H9 (cell line): ENCODE data around the gene DLEC1. TPM values are rescaled to one million over a fixed set of nuclear protein-coding genes. Genes with fewer than 3 reads are reported as not detected.

ENCODE experiments used
- DNase-seq: peaks from one replicate; pipeline ENCODE4 v3.0.0-alpha.2; 2017
- H2AFZ ChIP-seq: one replicate; pipeline ENCODE4 v1.6.1; 2013; ENCODE audit warnings: mild to moderate bottlenecking, low read length, control low read depth, moderate library complexity
- H2AK5ac ChIP-seq: 2 replicates; pipeline ENCODE4 v1.6.1; 2013; ENCODE audit warnings: low read length, control low read depth, mixed read lengths; ENCODE audit not compliant: insufficient read length
- H2BK120ac ChIP-seq: one replicate; pipeline ENCODE4 v1.6.1; 2013; ENCODE audit warnings: low read depth, mild to moderate bottlenecking, low read length, control low read depth, inconsistent platforms; ENCODE audit not compliant: poor library complexity, severe bottlenecking
- H2BK12ac ChIP-seq: 2 replicates; pipeline ENCODE4 v1.6.1; 2013; ENCODE audit warnings: low read length, control low read depth, mixed read lengths, low read depth; ENCODE audit not compliant: insufficient read length
- H2BK15ac ChIP-seq: 2 replicates; pipeline ENCODE4 v1.6.1; 2013; ENCODE audit warnings: low read depth, low read length, control low read depth
- H2BK20ac ChIP-seq: one replicate; pipeline ENCODE4 v1.6.1; 2013; ENCODE audit warnings: low read depth, mild to moderate bottlenecking, low read length, control low read depth, inconsistent platforms; ENCODE audit not compliant: poor library complexity, severe bottlenecking
- H2BK5ac ChIP-seq: 2 replicates; pipeline ENCODE4 v1.6.1; 2013; ENCODE audit warnings: low read length, control low read depth, mixed read lengths; ENCODE audit not compliant: insufficient read length
- H3K14ac ChIP-seq: 2 replicates; pipeline ENCODE4 v1.6.1; 2013; ENCODE audit warnings: low read length, control low read depth; ENCODE audit not compliant: insufficient read depth
- H3K18ac ChIP-seq: 2 replicates; pipeline ENCODE4 v1.6.1; 2013; ENCODE audit warnings: low read depth, mild to moderate bottlenecking, mixed read lengths, low read length, control low read depth; ENCODE audit not compliant: insufficient read length
- H3K23ac ChIP-seq: 2 replicates; pipeline ENCODE4 v1.6.1; 2013; ENCODE audit warnings: low read length, control low read depth, mixed read lengths, low read depth; ENCODE audit not compliant: insufficient read length
- H3K23me2 ChIP-seq: 2 replicates; pipeline ENCODE4 v1.6.1; 2013; ENCODE audit warnings: low read depth, mild to moderate bottlenecking, mixed read lengths, low read length, control low read depth; ENCODE audit not compliant: insufficient read length, poor library complexity, severe bottlenecking
- H3K27ac ChIP-seq: 2 replicates; pipeline ENCODE4 v1.5.1; 2013; ENCODE audit warnings: low read length, control low read depth, mixed read lengths, low read depth; ENCODE audit not compliant: insufficient read length
- H3K27me3 ChIP-seq: 2 replicates; pipeline ENCODE4 v1.6.1; 2013; ENCODE audit warnings: low read length, control low read depth, inconsistent platforms; ENCODE audit not compliant: insufficient read depth
- H3K4ac ChIP-seq: 2 replicates; pipeline ENCODE4 v1.6.1; 2013; ENCODE audit warnings: low read depth, mild to moderate bottlenecking, control low read depth, inconsistent platforms, low read length, moderate library complexity
- H3K4me1 ChIP-seq: 2 replicates; pipeline ENCODE4 v1.6.1; 2013; ENCODE audit warnings: low read length, control low read depth, inconsistent platforms; ENCODE audit not compliant: insufficient read depth
- H3K4me2 ChIP-seq: 2 replicates; pipeline ENCODE4 v1.6.1; 2013; ENCODE audit warnings: low read length, control low read depth, mixed read lengths; ENCODE audit not compliant: insufficient read length, insufficient read depth
- H3K56ac ChIP-seq: 2 replicates; pipeline ENCODE4 v1.6.1; 2013; ENCODE audit warnings: low read depth, mild to moderate bottlenecking, mixed read lengths, low read length, control low read depth; ENCODE audit not compliant: insufficient read length
- H3K79me1 ChIP-seq: 2 replicates; pipeline ENCODE4 v1.6.1; 2013; ENCODE audit warnings: low read depth, mild to moderate bottlenecking, moderate library complexity, low read length, control low read depth, inconsistent platforms; ENCODE audit not compliant: insufficient read depth, poor library complexity, severe bottlenecking
- H3K79me2 ChIP-seq: 2 replicates; pipeline ENCODE4 v1.6.1; 2013; ENCODE audit warnings: low read length, control low read depth, inconsistent platforms; ENCODE audit not compliant: insufficient read depth
- H3K9ac ChIP-seq: 2 replicates; pipeline ENCODE4 v1.6.1; 2013; ENCODE audit warnings: low read length, control low read depth, mixed read lengths; ENCODE audit not compliant: insufficient read length; ENCODE audit errors: extremely low read depth
- H3K9me3 ChIP-seq: one replicate; pipeline ENCODE4 v1.6.1; 2013; ENCODE audit warnings: low read depth, low read length, inconsistent platforms; ENCODE audit not compliant: control insufficient read depth
- H3T11ph ChIP-seq: one replicate; pipeline ENCODE4 v1.6.1; 2013; ENCODE audit warnings: mild to moderate bottlenecking, low read length, control low read depth, inconsistent platforms
- H4K20me1 ChIP-seq: one replicate; pipeline ENCODE4 v1.6.1; 2013; ENCODE audit not compliant: control insufficient read depth, insufficient read length, insufficient read depth
- H4K5ac ChIP-seq: 2 replicates; pipeline ENCODE4 v1.6.1; 2013; ENCODE audit warnings: low read depth, mild to moderate bottlenecking, mixed read lengths, low read length, control low read depth; ENCODE audit not compliant: insufficient read length
- H4K8ac ChIP-seq: replicated peaks from 2 replicates; pipeline ENCODE4 v1.6.1; 2013; ENCODE audit warnings: low read length, control low read depth, mixed read lengths, low read depth; ENCODE audit not compliant: insufficient read length
- H4K91ac ChIP-seq: 2 replicates; pipeline ENCODE4 v1.6.1; 2013; ENCODE audit warnings: low read depth, mild to moderate bottlenecking, moderate library complexity, mixed read lengths, low read length, control low read depth; ENCODE audit not compliant: insufficient read length
- H3K27ac Mint-ChIP-seq, 3 experiments: 2 replicates in 2 of 3; 3 replicates in 1 of 3; pipeline ENCODE4 v1.8.0; 2020 to 2021; ENCODE audit warnings: mixed read lengths in 3 of 3, mild to moderate bottlenecking in 1 of 3, moderate library complexity in 1 of 3
- H3K27me3 Mint-ChIP-seq: 2 replicates; pipeline ENCODE4 v1.8.0; 2021; ENCODE audit warnings: low read depth, mild to moderate bottlenecking, moderate library complexity, mixed read lengths
- H3K36me3 Mint-ChIP-seq, 3 experiments: 2 replicates in 2 of 3; 3 replicates in 1 of 3; pipeline ENCODE4 v1.8.0; 2020 to 2021; ENCODE audit warnings: low read depth in 3 of 3, mixed read lengths in 3 of 3; ENCODE audit not compliant: insufficient read depth in 1 of 3
- H3K4me1 Mint-ChIP-seq, 2 experiments: 2 replicates each; pipeline ENCODE4 v1.8.0; 2020; ENCODE audit warnings: mixed read lengths in 2 of 2
- H3K4me3 Mint-ChIP-seq, 2 experiments: 2 replicates in 1 of 2; 3 replicates in 1 of 2; pipeline ENCODE4 v1.8.0; 2020 to 2021; ENCODE audit warnings: mild to moderate bottlenecking in 2 of 2, mixed read lengths in 2 of 2, moderate library complexity in 1 of 2
- H3K9me3 Mint-ChIP-seq, 2 experiments: 2 replicates in 1 of 2; 3 replicates in 1 of 2; pipeline ENCODE4 v1.8.0; 2020; ENCODE audit warnings: mild to moderate bottlenecking in 2 of 2, mixed read lengths in 2 of 2, moderate library complexity in 1 of 2
- CTCF ChIP-seq: fragments of 200-600 bp; sonication (generic); conservative IDR thresholded peaks from 3 replicates; pipeline ENCODE4 v1.8.0; 2021; ENCODE audit warnings: antibody characterized with exemption, mild to moderate bottlenecking
- WGBS: extraction: QIAGEN DNeasy Blood & Tissue Kit; methylation state at CpG from one replicate; pipeline ENCODE4 v1.1.7; 2013; ENCODE audit warnings: missing lambda C conversion rate, low lambda C conversion rate, mixed read lengths; ENCODE audit not compliant: insufficient read length; ENCODE audit errors: extremely low coverage; 5-methylcytosine and 5-hydroxymethylcytosine counted together
- total RNA-seq: library from RNA; stranded (reverse); gene quantifications from 2 replicates; pipeline ENCODE4 v1.2.1, GENCODE V29; 2021

Gene DLEC1
- total RNA-seq, 1 experiment from 2014 or later = 2.1 TPM

GRCh38 chr3:37997342-37997741 lies 41.7 kb upstream of the DLEC1 start:
- Histone ChIP-seq H3K79me1 (no peaks in the 10 kb centered on the region), H3K23ac (no peak overlapping the region), H3K9me3 (no peaks in the 10 kb centered on the region), H4K20me1 (no peaks in the 10 kb centered on the region), H3K56ac (no peak overlapping the region), H3K4ac (no peak overlapping the region), H2BK120ac (no peak overlapping the region), H2BK15ac (no peak overlapping the region), H3T11ph (no peak overlapping the region), H2AFZ (no peak overlapping the region), H4K91ac (no peak overlapping the region), H3K4me1 (peaks cover 2% of the 10 kb centered on the region; the same call in 1 of the 2 replicates), H3K27ac (no peak overlapping the region), H3K4me2 (no peak overlapping the region), H3K18ac (no peak overlapping the region), H3K79me2 (no peaks in the 10 kb centered on the region), H3K23me2 (no peaks in the 10 kb centered on the region), H3K27me3 (no peaks in the 10 kb centered on the region; the same call in 1 of the 2 replicates), H2BK20ac (no peak overlapping the region), H3K14ac (no peak overlapping the region), H2BK5ac (no peak overlapping the region), H2BK12ac (no peak overlapping the region), H4K8ac (no peak overlapping the region), H3K9ac (no peak overlapping the region), H2AK5ac (no peak overlapping the region), H4K5ac (no peak overlapping the region)
- Mint-ChIP-seq H3K9me3 (no peaks in the 10 kb centered on the region; a peak in 1 of 5 replicates), H3K4me1 (peaks cover 16 to 35% of the 10 kb centered on the region in 2 experiments), H3K27me3 (peaks cover 18% of the 10 kb centered on the region), H3K27ac (no peak overlapping the region), H3K4me3 (no peak overlapping the region), H3K36me3 (peaks cover 0 to 4% (median 2%) of the 10 kb centered on the region in 3 experiments; a peak in 3 of 7 replicates)
- WGBS = no CpG with 5 or more reads among the region's 10 CpGs
- no peak for TF ChIP-seq CTCF
- no peak for DNase-seq
